LNCaP clone FGC (cell line): ENCODE data around the gene TMEM253.

ENCODE experiments used
- DNase-seq: peaks from one replicate; pipeline ENCODE4 v3.0.0-alpha.2; 2011; ENCODE audit warnings: low read depth
- H3K4me3 ChIP-seq: 2 replicates; pipeline ENCODE4 v1.5.1; 2011; ENCODE audit warnings: mild to moderate bottlenecking, low read depth, low read length, control low read depth
- CTCF ChIP-seq: IDR thresholded peaks from 2 replicates; pipeline ENCODE4 v1.5.1; 2012; ENCODE audit warnings: mild to moderate bottlenecking; ENCODE audit not compliant: control insufficient read depth, insufficient read depth; ENCODE audit errors: extremely low read depth

Gene TMEM253

GRCh38 chr14:21100931-21101330, at the start of gene TMEM253:
TSS of gene TMEM253 (plus strand) at chr14:21101066. CDS start at chr14:21101344, 278 bp downstream.
- no peak within 1 kb of the TSS for H3K4me3 ChIP-seq
- DNase-seq, result no peak
- no peak for TF ChIP-seq CTCF

- DNase-seq, result no peak
- no peak overlapping the region for H3K4me3 ChIP-seq
- TF ChIP-seq CTCF, result no peak
These were observed 47.4 kb upstream of the TMEM253 start for GRCh38 chr14:21053184-21054122.

- DNase-seq, result no peak
These were observed 46.6 kb upstream of the TMEM253 start for GRCh38 chr14:21054123-21054767.

GRCh38 chr14:21054768-21055145, 46.1 kb upstream of the TMEM253 start:
- H3K4me3 ChIP-seq, result no peak overlapping the region
- TF ChIP-seq CTCF, result no peak
- no peak for DNase-seq

More at GRCh38 chr14:21054123-21054767, 46.6 kb upstream of the TMEM253 start:
- H3K4me3 ChIP-seq, result no peak overlapping the region
- TF ChIP-seq CTCF, result no peak

GRCh38 chr14:21055432-21056117, 45.3 kb upstream of the TMEM253 start:
- no peak for TF ChIP-seq CTCF
- H3K4me3 ChIP-seq, result no peak overlapping the region
- DNase-seq, result no peak

DNA sequence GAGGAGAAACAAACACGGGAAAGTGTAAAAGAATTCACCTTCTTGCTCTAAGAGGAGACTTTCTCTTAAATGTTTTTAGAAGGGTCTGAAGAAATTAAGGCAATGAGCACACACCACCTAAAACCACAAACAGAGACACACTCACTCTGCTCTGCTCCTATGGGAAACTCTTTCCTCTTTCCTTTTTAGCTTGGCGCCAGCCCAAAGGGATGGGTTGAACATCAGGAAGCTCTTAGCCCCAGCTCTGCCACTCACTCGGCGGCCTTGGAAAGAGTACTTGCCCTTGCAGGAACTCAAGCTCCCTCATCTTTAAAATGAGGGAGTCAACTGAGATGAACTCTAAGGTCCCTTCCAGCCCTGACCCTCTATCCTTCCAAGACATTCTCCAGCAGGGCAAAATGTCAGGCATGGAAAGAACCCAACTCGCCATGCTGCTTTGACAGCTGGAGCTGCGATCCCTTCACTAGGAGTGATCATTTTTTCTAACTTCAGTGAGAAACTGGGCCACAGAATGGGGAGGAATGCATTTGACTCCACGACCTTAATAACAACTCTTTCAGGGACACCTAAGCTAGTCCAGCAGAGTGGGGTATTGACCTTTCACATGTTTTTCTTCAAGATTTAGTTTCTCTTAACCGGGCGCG, 44.2 kb upstream of the TMEM253 start:
- TF ChIP-seq CTCF, result no peak

More for the DNA sequence above, 44.2 kb upstream of the TMEM253 start:
- H3K4me3 ChIP-seq, result no peak overlapping the region
- DNase-seq, result no peak
